Activated CD4-positive, alpha-beta T cell treated with anti-CD3 and anti-CD28 coated beads, Interleukin-2, amount 50 U/mL, for 48 hours (primary cell): ENCODE measurements around the gene RPP21.

Experiments used
- DNase-seq, 2 experiments: peaks; one replicate each; pipeline ENCODE4 v3.0.0-alpha.2; 2020

RPP21 gene

GRCh38 chr6:30344868-30345671, at the start of gene RPP21:
RPP21 (plus strand) TSS chr6:30345156; CDS start chr6:30345172, 16 bp downstream.
- peak; percentile 90 to 93 for DNase-seq

GRCh38 chr6:30295837-30296236, 49.1 kb upstream of the RPP21 start:
- no peak for DNase-seq

GRCh38 chr6:30304002-30304401, 41.0 kb upstream of the RPP21 start:
- DNase-seq = no peak

- DNase-seq = no peak
Observed at GRCh38 chr6:30311101-30311500, 33.9 kb upstream of the RPP21 start.

- DNase-seq = no peak
Observed at GRCh38 chr6:30311671-30312070, 33.3 kb upstream of the RPP21 start.

GRCh38 chr6:30312266-30312665, 32.7 kb upstream of the RPP21 start:
- DNase-seq = no peak

- DNase-seq = no peak
Observed at GRCh38 chr6:30312676-30313321, 32.2 kb upstream of the RPP21 start.

GRCh38 chr6:30315156-30315555, 29.8 kb upstream of the RPP21 start:
- DNase-seq = no peak

- DNase-seq = no peak
Observed at GRCh38 chr6:30317913-30318589, 26.9 kb upstream of the RPP21 start.

GRCh38 chr6:30319146-30319835, 25.7 kb upstream of the RPP21 start:
- no peak for DNase-seq

- no peak for DNase-seq
Observed at GRCh38 chr6:30321692-30322388, 23.1 kb upstream of the RPP21 start.

GRCh38 chr6:30322527-30323501, 22.1 kb upstream of the RPP21 start:
- DNase-seq = peak; percentile 26 to 46

GRCh38 chr6:30323806-30324205, 21.1 kb upstream of the RPP21 start:
- DNase-seq = no peak

- DNase-seq = peak; percentile 88 to 91
Observed at GRCh38 chr6:30325150-30325872, 19.6 kb upstream of the RPP21 start.

GRCh38 chr6:30325873-30326525, 19.0 kb upstream of the RPP21 start:
- DNase-seq = peak; percentile 78 to 82

GRCh38 chr6:30326526-30327231, 18.3 kb upstream of the RPP21 start, which contains the start of gene TRIM39:
TRIM39 (plus strand) TSS chr6:30326927; CDS start chr6:30329318, 2,391 bp downstream.
- peak; percentile 85 to 88 for DNase-seq

GRCh38 chr6:30327232-30327746, 17.7 kb upstream of the RPP21 start:
- no peak for DNase-seq

- DNase-seq = no peak
Observed at GRCh38 chr6:30328397-30328796, 16.6 kb upstream of the RPP21 start.

GRCh38 chr6:30329331-30329730, 15.6 kb upstream of the RPP21 start:
- no peak for DNase-seq
